Gastroesophageal sphincter (tissue), 4 donors: ENCODE data around the gene SNX3. TPM values are rescaled to one million over a fixed set of nuclear protein-coding genes. Genes with fewer than 3 reads are reported as not detected.

ENCODE experiments used
- ATAC-seq: fragments of 150-250 bp; one replicate; pipeline ENCODE4 v1.9.1; 2016; ENCODE audit warnings: mild to moderate bottlenecking, moderate library complexity
- H3K27ac ChIP-seq, 4 donors: fragments of 200-600 bp; sonication (generic) in 3 of 4; 1 replicate in 3 of 4; 2 replicates in 1 of 4; pipeline ENCODE4 v1.5.1; 2016 to 2019
- H3K27me3 ChIP-seq: fragments of 200-600 bp; sonication (generic); one replicate; pipeline ENCODE4 v1.5.1; 2019
- H3K36me3 ChIP-seq, 2 donors: fragments of 200-600 bp; sonication (generic); one replicate each; pipeline ENCODE4 v1.5.1; 2019; ENCODE audit warnings: control low read depth in 1 of 2
- H3K4me1 ChIP-seq, 3 donors: fragments of 200-600 bp; sonication (generic); 1 replicate in 2 of 3; 2 replicates in 1 of 3; pipeline ENCODE4 v1.5.1; 2016 to 2019; ENCODE audit warnings: control low read depth in 2 of 3
- H3K4me3 ChIP-seq, 2 donors: fragments of 200-600 bp; sonication (generic); one replicate each; pipeline ENCODE4 v1.5.1; 2019; ENCODE audit warnings: mild to moderate bottlenecking in 1 of 2, moderate library complexity in 1 of 2
- H3K9me3 ChIP-seq, 3 donors: fragments of 200-600 bp; sonication (generic); one replicate each; pipeline ENCODE4 v1.5.1; 2017 to 2019; ENCODE audit warnings: control low read depth in 2 of 3
- CTCF ChIP-seq, 4 experiments: fragments of 200-600 bp in 2 of 4; fragments of 450-650 bp in 2 of 4; sonication (generic) in 1 of 4; IDR thresholded peaks; one replicate each; pipeline ENCODE4 v1.5.1; 2017 to 2019; ENCODE audit warnings: antibody characterized with exemption in 4 of 4, mild to moderate bottlenecking in 2 of 4, moderate library complexity in 2 of 4
- EP300 ChIP-seq: sonication (generic); formaldehyde crosslinking; IDR thresholded peaks from one replicate; pipeline ENCODE4 v1.6.1; 2017; ENCODE audit warnings: antibody characterized with exemption, mild to moderate bottlenecking
- POLR2A ChIP-seq, 2 donors: fragments of 450-650 bp; IDR thresholded peaks; one replicate each; pipeline ENCODE4 v1.6.1; 2017; ENCODE audit warnings: antibody characterized with exemption in 2 of 2, mild to moderate bottlenecking in 2 of 2, moderate library complexity in 1 of 2
- POLR2AphosphoS5 ChIP-seq: sonication (generic); formaldehyde crosslinking; IDR thresholded peaks from one replicate; pipeline ENCODE4 v1.6.1; 2017; ENCODE audit warnings: antibody characterized with exemption
- WGBS, 2 donors: methylation state at CpG; one replicate each; pipeline ENCODE4 v1.1.5; 2018; ENCODE audit warnings: low coverage in 1 of 2; 5-methylcytosine and 5-hydroxymethylcytosine counted together
- total RNA-seq, 4 donors: library from RNA; depleted of rRNA; stranded (reverse); fragments of >200 nt; gene quantifications; one replicate each; pipeline ENCODE4 v1.1.0, GENCODE V29; 2016

SNX3 gene
- total RNA-seq, 4 donors from 2014 or later = 141 to 183 (median 160) TPM

DNA sequence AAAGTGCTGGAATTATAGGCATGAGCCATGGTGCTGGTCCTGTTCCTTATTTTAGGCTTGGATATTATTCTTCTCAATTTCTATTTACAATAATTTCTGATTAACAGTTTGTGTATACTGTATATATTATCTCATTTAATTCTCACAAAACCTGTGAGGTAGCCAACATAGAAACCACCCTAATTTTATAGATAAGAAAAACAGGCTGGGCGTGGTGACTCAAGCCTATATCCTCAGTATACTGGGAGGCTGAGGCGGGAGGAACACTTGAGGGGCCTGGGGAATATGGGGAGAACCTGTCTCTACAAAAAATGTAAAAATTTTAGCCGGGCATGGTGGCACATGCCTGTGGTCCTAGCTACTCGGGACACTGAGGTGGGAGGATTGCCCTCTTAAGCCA is 30.3 kb upstream of the SNX3 start:
- Histone ChIP-seq H3K9me3 (no peaks in the 10 kb centered on the region), H3K4me3 (no peak overlapping the region), H3K36me3 (no peaks in the 10 kb centered on the region), H3K27me3 (no peaks in the 10 kb centered on the region), H3K4me1 (peaks cover 0 to 11% (median 3%) of the 10 kb centered on the region in 3 donors), H3K27ac (no peak overlapping the region)
- no peak for ATAC-seq
- 85 to 100% methylated on average over 2 to 4 of the region's 4 CpGs for WGBS, 2 donors
- TF ChIP-seq POLR2AphosphoS5 = no peak
- no peak for TF ChIP-seq CTCF (IDR thresholded peaks at IDR 0.05)
- TF ChIP-seq POLR2A (IDR thresholded peaks at IDR 0.05) = no peak
- no peak for TF ChIP-seq EP300

DNA sequence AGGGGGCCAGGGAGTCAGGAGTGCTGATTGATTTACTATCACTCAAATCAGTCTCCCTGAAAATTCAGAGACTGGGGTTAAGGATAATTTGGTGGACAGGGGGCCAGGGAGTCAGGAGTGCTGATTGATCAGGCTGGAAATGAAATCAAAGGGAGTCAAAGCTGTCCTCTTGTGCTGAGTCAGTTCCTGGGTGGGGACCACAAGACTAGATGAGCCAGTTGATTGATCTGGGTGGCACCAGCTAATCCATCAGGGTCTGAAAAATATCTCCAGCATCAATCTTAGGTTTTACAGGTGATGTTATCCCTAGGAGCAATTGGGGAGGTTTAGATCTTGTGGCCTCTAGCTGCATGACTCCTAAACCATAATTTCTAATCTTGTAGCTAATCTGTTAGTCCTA is 27.9 kb upstream of the SNX3 start:
- ATAC-seq = no peak
- Histone ChIP-seq H3K27me3 (no peaks in the 10 kb centered on the region), H3K4me3 (no peak overlapping the region), H3K4me1 (no peaks in the 10 kb centered on the region), H3K9me3 (no peaks in the 10 kb centered on the region), H3K36me3 (no peaks in the 10 kb centered on the region), H3K27ac (no peak overlapping the region)
- TF ChIP-seq POLR2A (IDR thresholded peaks at IDR 0.05) (no peak), POLR2AphosphoS5 (no peak), EP300 (no peak), CTCF (IDR thresholded peaks at IDR 0.05) (no peak)

GRCh38 chr6:108287373-108287772 is 26.5 kb upstream of the SNX3 start:
- H3K27ac ChIP-seq = no peak overlapping the region
- H3K36me3 ChIP-seq = no peaks in the 10 kb centered on the region
- TF ChIP-seq POLR2AphosphoS5 (no peak), POLR2A (IDR thresholded peaks at IDR 0.05) (no peak), CTCF (IDR thresholded peaks at IDR 0.05) (no peak), EP300 (no peak)
- no peaks in the 10 kb centered on the region for H3K9me3 ChIP-seq
- H3K4me1 ChIP-seq = no peaks in the 10 kb centered on the region
- no peaks in the 10 kb centered on the region for H3K27me3 ChIP-seq
- ATAC-seq = no peak
- no peak overlapping the region for H3K4me3 ChIP-seq
- WGBS, 2 donors = 75 to 100% methylated on average over 1 to 3 of the region's 3 CpGs

GRCh38 chr6:108286366-108286765 is 25.5 kb upstream of the SNX3 start:
- Histone ChIP-seq H3K36me3 (no peaks in the 10 kb centered on the region), H3K27ac (no peak overlapping the region), H3K4me1 (no peaks in the 10 kb centered on the region), H3K27me3 (no peaks in the 10 kb centered on the region), H3K4me3 (no peak overlapping the region), H3K9me3 (no peaks in the 10 kb centered on the region)
- ATAC-seq = no peak
- 73 to 100% methylated on average over 3 to 4 of the region's 4 CpGs for WGBS, 2 donors
- TF ChIP-seq EP300 (no peak), POLR2A (IDR thresholded peaks at IDR 0.05) (no peak), CTCF (IDR thresholded peaks at IDR 0.05) (no peak), POLR2AphosphoS5 (no peak)

DNA sequence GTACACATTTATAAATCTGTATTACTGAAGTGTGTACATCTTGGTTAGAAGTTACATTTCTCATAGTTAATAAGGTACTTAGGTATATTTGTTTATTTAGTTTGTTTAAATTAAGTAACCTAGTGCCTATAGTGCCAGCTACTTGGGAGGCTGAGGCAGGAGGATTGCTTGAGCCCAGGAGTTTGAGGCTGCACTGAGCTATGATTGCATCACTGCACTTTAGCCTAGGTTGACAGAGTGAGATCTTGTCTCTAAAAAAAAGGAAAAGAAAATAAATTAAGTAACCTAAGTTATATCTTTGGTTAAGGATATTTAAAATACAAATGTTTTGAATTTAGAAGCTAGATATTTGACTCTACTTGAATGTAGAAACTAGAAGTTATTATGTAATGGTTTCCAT is 24.5 kb upstream of the SNX3 start:
- H3K9me3 ChIP-seq = no peaks in the 10 kb centered on the region
- no peak for ATAC-seq
- H3K27me3 ChIP-seq = no peaks in the 10 kb centered on the region
- no peak overlapping the region for H3K27ac ChIP-seq
- H3K4me3 ChIP-seq = no peak overlapping the region
- TF ChIP-seq EP300 (no peak), POLR2AphosphoS5 (no peak), CTCF (IDR thresholded peaks at IDR 0.05) (no peak), POLR2A (IDR thresholded peaks at IDR 0.05) (no peak)
- no peaks in the 10 kb centered on the region for H3K4me1 ChIP-seq
- no peaks in the 10 kb centered on the region for H3K36me3 ChIP-seq
